Measurements from ENCODE around the gene SPDYC.
A peak's percentile ranks its signal among the peaks of the same experiment; 100 is the strongest.

Gene SPDYC

DNA sequence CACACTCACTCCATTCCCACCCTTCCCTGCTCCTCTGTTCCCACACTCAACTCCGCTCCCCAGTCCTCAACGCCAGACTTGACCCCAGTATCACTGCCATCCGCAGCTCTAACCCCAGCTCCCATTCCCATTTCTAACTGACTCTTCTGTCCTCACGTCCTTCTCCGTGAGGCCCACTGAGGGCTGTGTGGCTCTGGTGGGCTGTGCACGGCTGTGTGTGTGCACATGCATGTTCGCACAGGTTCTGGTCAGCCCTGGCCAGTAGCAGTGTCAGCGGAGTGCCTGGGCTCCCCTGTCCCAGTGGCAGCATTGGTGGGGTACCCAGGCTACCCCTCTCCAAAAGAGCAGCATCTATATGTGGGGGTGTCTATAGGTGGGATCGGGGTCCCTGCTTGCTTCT is 16.7 kb downstream of the SPDYC start:
- DNase-seq, result no peak
- H3K27me3 Mint-ChIP-seq, result no peaks in the 10 kb centered on the region
- H3K9me3 Mint-ChIP-seq, result no peaks in the 10 kb centered on the region
- H3K36me3 Mint-ChIP-seq (ENCODE audit: insufficient read depth), result peaks cover 45% of the 10 kb centered on the region
- peaks cover 24 to 45% of the 10 kb centered on the region in 2 donors for H3K4me1 Mint-ChIP-seq (ENCODE audit: low read depth in 2 of 2)
- no peak overlapping the region for H3K4me3 Mint-ChIP-seq
- peak overlapping the region in 1 of 2 donors; percentile 59 for H3K27ac Mint-ChIP-seq
- no peak for ATAC-seq (replicated peaks)

GRCh38 chr11:65187146-65187675 is 17.2 kb downstream of the SPDYC start:
- Mint-ChIP-seq H3K36me3 (ENCODE audit: insufficient read depth) (peaks cover 50% of the 10 kb centered on the region), H3K27ac (no peak overlapping the region), H3K4me3 (no peak overlapping the region)

DNA sequence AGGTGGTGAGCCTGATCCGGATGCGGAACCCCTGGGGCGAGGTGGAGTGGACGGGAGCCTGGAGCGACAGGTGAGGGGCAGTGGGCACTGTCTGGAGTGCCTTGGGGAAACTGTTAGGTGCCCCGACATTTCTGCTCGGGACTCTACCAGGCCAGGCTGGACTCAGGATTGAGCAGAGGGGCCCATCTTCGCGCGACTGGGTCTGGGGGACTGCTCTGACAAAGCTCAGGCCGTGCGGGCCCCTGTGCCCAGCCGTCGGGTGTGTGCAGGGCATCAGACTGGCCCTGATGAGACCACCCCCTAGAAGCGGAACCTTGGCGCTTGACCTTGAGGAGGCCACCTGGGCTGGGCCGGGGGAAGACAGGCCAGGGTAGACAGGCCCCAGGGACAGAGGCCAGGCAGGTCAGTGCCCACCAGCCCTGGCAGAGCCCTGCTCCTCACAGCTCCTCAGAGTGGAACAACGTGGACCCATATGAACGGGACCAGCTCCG is 18.0 kb downstream of the SPDYC start:
- H3K4me1 Mint-ChIP-seq (ENCODE audit: low read depth in 2 of 2), result peaks cover 20 to 39% of the 10 kb centered on the region in 2 donors
- ATAC-seq (replicated peaks) (no peak), DNase-seq (no peak)
- no peaks in the 10 kb centered on the region for H3K9me3 Mint-ChIP-seq
- H3K27ac Mint-ChIP-seq, result no peak overlapping the region
- no peaks in the 10 kb centered on the region for H3K27me3 Mint-ChIP-seq
- H3K4me3 Mint-ChIP-seq, result no peak overlapping the region
- H3K36me3 Mint-ChIP-seq (ENCODE audit: insufficient read depth), result peaks cover 48% of the 10 kb centered on the region

More at GRCh38 chr11:65187146-65187675, 17.2 kb downstream of the SPDYC start:
- no peaks in the 10 kb centered on the region for H3K9me3 Mint-ChIP-seq
- no peak for DNase-seq
- ATAC-seq (replicated peaks), result no peak
- H3K27me3 Mint-ChIP-seq, result no peaks in the 10 kb centered on the region
- peaks cover 24 to 45% of the 10 kb centered on the region in 2 donors for H3K4me1 Mint-ChIP-seq (ENCODE audit: low read depth in 2 of 2)

GRCh38 chr11:65188486-65188885 is 18.5 kb downstream of the SPDYC start:
- DNase-seq, result no peak
- H3K4me3 Mint-ChIP-seq, result no peak overlapping the region
- peaks cover 52% of the 10 kb centered on the region for H3K36me3 Mint-ChIP-seq (ENCODE audit: insufficient read depth)
- ATAC-seq (replicated peaks), result no peak
- H3K9me3 Mint-ChIP-seq, result no peaks in the 10 kb centered on the region
- no peaks in the 10 kb centered on the region for H3K27me3 Mint-ChIP-seq
- no peak overlapping the region for H3K27ac Mint-ChIP-seq
- peaks cover 17 to 35% of the 10 kb centered on the region in 2 donors for H3K4me1 Mint-ChIP-seq (ENCODE audit: low read depth in 2 of 2)

GRCh38 chr11:65189191-65189590 is 19.2 kb downstream of the SPDYC start:
- Mint-ChIP-seq H3K27me3 (no peaks in the 10 kb centered on the region), H3K36me3 (ENCODE audit: insufficient read depth) (peaks cover 57% of the 10 kb centered on the region), H3K4me1 (ENCODE audit: low read depth in 2 of 2) (peaks cover 16 to 33% of the 10 kb centered on the region in 2 donors), H3K9me3 (no peaks in the 10 kb centered on the region), H3K4me3 (no peak overlapping the region), H3K27ac (peak overlapping the region in 1 of 2 donors; percentile 25)
- no peak for DNase-seq
- no peak for ATAC-seq (replicated peaks)

- H3K4me3 Mint-ChIP-seq, result no peak overlapping the region
- no peaks in the 10 kb centered on the region for H3K27me3 Mint-ChIP-seq
- H3K36me3 Mint-ChIP-seq (ENCODE audit: insufficient read depth), result peaks cover 61% of the 10 kb centered on the region
- ATAC-seq (replicated peaks) (no peak), DNase-seq (no peak)
- H3K27ac Mint-ChIP-seq, result peak overlapping the region in 1 of 2 donors; percentile 28
- H3K4me1 Mint-ChIP-seq (ENCODE audit: low read depth in 2 of 2), result peaks cover 7 to 28% of the 10 kb centered on the region in 2 donors
- H3K9me3 Mint-ChIP-seq, result no peaks in the 10 kb centered on the region
These were observed 24.5 kb downstream of the SPDYC start for GRCh38 chr11:65194564-65194963.

DNA sequence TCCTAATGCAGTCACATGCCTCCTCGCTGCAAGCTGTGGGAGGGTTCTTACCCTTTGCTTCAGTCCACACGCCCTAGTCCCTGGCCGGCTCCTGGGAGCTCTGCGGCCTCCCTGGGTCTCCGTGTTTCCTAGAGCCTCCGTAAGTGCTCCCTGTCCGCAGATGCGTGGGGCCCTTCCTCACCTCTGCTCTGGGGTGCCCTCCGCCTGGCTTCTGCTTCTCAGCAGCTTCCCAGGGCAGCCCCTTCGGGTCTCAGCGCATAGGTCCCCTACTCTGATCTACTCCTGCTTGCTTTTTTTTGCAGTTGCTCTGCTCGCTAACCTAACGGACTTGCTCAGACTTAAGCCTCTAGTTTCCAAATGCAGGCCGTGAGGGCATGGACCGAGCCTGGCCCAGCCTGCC is 34.1 kb downstream of the SPDYC start:
- no peaks in the 10 kb centered on the region for H3K27me3 Mint-ChIP-seq
- no peak overlapping the region for H3K4me3 Mint-ChIP-seq
- DNase-seq (no peak), ATAC-seq (replicated peaks) (no peak)
- H3K27ac Mint-ChIP-seq, result no peak overlapping the region
- peaks cover 41% of the 10 kb centered on the region for H3K36me3 Mint-ChIP-seq (ENCODE audit: insufficient read depth)
- H3K4me1 Mint-ChIP-seq (ENCODE audit: low read depth in 2 of 2), result peaks cover 3 to 7% of the 10 kb centered on the region in 2 donors
- no peaks in the 10 kb centered on the region for H3K9me3 Mint-ChIP-seq

- ATAC-seq (replicated peaks), result peak; percentile 63
- DNase-seq, result peak; percentile 37 to 49 (median 38)
- peaks cover 37% of the 10 kb centered on the region for H3K36me3 Mint-ChIP-seq (ENCODE audit: insufficient read depth)
- H3K27me3 Mint-ChIP-seq, result no peaks in the 10 kb centered on the region
- no peaks in the 10 kb centered on the region for H3K9me3 Mint-ChIP-seq
- peaks cover 3 to 7% of the 10 kb centered on the region in 2 donors for H3K4me1 Mint-ChIP-seq (ENCODE audit: low read depth in 2 of 2)
- H3K27ac Mint-ChIP-seq, result no peak overlapping the region
- H3K4me3 Mint-ChIP-seq, result no peak overlapping the region
These were observed 34.9 kb downstream of the SPDYC start for GRCh38 chr11:65204646-65205601.

DNA sequence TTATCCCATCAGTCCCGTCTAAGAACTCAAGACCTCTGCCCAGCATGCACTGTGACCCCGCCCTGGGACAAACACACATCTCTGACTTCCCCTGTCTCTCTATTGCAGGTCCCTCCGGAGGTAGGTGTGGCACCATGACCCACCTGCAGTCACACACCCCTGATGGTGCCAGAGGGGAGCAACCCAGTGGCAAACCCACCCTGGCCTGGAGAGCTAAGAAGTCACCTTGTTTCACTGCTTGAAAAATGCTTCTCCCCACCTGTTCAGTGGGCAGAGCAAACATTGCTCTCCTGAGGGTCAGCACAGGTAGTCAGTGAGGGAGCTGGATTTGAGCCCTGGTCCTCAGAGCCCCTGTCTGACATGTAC is 35.6 kb downstream of the SPDYC start:
- no peak overlapping the region for H3K4me3 Mint-ChIP-seq
- H3K36me3 Mint-ChIP-seq (ENCODE audit: insufficient read depth), result peaks cover 38% of the 10 kb centered on the region
- no peaks in the 10 kb centered on the region for H3K27me3 Mint-ChIP-seq
- ATAC-seq (replicated peaks) (no peak), DNase-seq (no peak)
- H3K9me3 Mint-ChIP-seq, result no peaks in the 10 kb centered on the region
- H3K4me1 Mint-ChIP-seq (ENCODE audit: low read depth in 2 of 2), result peaks cover 3 to 7% of the 10 kb centered on the region in 2 donors
- H3K27ac Mint-ChIP-seq, result no peak overlapping the region

- DNase-seq, result no peak
- Mint-ChIP-seq H3K36me3 (ENCODE audit: insufficient read depth) (peaks cover 37% of the 10 kb centered on the region), H3K27me3 (no peaks in the 10 kb centered on the region), H3K4me1 (ENCODE audit: low read depth in 2 of 2) (peaks cover 3 to 7% of the 10 kb centered on the region in 2 donors), H3K9me3 (no peaks in the 10 kb centered on the region), H3K4me3 (no peak overlapping the region), H3K27ac (no peak overlapping the region)
- ATAC-seq (replicated peaks), result no peak
These were observed 36.4 kb downstream of the SPDYC start for GRCh38 chr11:65206441-65206841.

DNA sequence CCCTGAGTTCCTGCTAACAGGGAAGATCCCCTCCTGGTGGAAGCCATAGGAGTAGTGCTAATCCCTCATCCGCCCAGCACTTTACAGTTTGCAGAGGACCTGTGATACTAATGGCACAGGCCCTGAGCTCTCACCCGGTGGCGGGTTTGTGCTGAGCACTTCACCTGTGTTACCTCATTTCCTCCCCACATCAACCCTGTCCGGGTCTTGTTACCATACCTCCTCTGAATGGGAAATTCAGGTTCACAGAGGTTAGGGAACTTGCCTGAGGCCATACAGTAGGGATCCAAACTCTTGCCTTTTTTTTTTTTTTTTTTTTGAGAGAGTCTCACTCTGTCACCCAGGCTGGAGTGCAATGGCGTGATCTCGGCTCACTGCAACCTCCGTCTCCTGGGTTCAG is 36.9 kb downstream of the SPDYC start:
- no peaks in the 10 kb centered on the region for H3K27me3 Mint-ChIP-seq
- no peak for ATAC-seq (replicated peaks)
- peaks cover 32% of the 10 kb centered on the region for H3K36me3 Mint-ChIP-seq (ENCODE audit: insufficient read depth)
- H3K27ac Mint-ChIP-seq, result no peak overlapping the region
- no peak overlapping the region for H3K4me3 Mint-ChIP-seq
- peaks cover 3 to 7% of the 10 kb centered on the region in 2 donors for H3K4me1 Mint-ChIP-seq (ENCODE audit: low read depth in 2 of 2)
- no peaks in the 10 kb centered on the region for H3K9me3 Mint-ChIP-seq
- no peak for DNase-seq

DNA sequence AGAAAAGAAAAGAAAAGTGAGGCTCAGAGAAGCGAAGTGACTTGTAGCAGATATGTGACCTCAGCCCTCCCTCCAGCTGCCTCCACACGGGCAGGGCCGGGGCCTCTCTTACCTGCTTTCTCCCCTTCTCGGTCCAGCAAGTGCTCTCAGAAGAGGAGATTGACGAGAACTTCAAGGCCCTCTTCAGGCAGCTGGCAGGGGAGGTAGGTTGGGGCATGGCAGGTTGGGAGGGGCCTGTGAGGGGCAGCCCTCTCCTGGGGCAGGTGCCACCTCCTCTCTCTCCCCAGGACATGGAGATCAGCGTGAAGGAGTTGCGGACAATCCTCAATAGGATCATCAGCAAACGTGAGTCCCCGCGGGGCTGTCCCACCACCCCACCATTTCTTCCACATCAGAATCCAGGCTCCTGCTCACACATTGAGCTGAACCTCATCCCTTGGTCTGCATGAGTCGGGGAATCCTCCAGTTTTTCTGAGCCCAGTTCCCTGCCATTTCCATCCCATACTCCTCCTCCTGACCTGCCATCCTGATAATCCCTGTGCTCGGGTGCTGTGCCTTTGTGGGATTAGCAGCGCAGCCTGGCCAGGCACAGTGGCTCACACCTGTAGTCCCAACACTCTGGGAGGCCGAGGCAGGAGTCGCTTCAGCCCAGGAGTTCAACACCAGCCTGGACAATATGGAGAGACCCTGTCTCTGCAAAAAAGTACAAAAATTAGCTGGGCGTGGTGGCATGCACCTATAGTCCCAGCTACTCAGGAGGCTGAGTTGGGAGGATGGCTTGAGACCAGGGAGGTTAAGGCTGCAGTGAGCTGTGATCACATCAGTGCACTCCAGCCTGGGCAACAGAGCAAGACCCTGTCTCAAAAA is 38.1 kb downstream of the SPDYC start:
- Mint-ChIP-seq H3K4me1 (ENCODE audit: low read depth in 2 of 2) (peaks cover 8 to 12% of the 10 kb centered on the region in 2 donors), H3K27ac (peak overlapping the region; percentile 6 to 16), H3K36me3 (ENCODE audit: insufficient read depth) (peaks cover 30% of the 10 kb centered on the region), H3K9me3 (no peaks in the 10 kb centered on the region), H3K4me3 (no peak overlapping the region), H3K27me3 (no peaks in the 10 kb centered on the region)
- ATAC-seq (replicated peaks), result no peak
- no peak for DNase-seq
